GM23338 (cell line): ENCODE data around the gene GRHL3. TPM values are rescaled to one million over a fixed set of nuclear protein-coding genes. Genes with fewer than 3 reads are reported as not detected.
A peak's percentile ranks its signal among the peaks of the same experiment; 100 is the strongest.

Source experiments
- ATAC-seq: fragments of 200-7000 bp; cut with Tn5 transposase; 3 replicates; pipeline ENCODE4 v1.9.1; 2020
- DNase-seq: peaks from one replicate; pipeline ENCODE4 v3.0.0-alpha.2; 2015; ENCODE audit warnings: low spot score
- H2AFZ ChIP-seq: fragments of 200-600 bp; sonication (generic); 2 replicates; pipeline ENCODE4 v1.8.0; 2016; ENCODE audit warnings: antibody characterized with exemption, mild to moderate bottlenecking, moderate library complexity
- H3F3A ChIP-seq: fragments of 200-600 bp; sonication (generic); replicated peaks from 2 replicates; pipeline ENCODE4 v1.8.0; 2017; ENCODE audit warnings: antibody characterized with exemption, mixed run types, low read depth
- H3K27ac ChIP-seq: fragments of 200-600 bp; sonication (generic); 2 replicates; pipeline ENCODE4 v1.6.1; 2016; ENCODE audit warnings: low read depth
- H3K27me3 ChIP-seq: fragments of 200-600 bp; sonication (generic); 2 replicates; pipeline ENCODE4 v1.8.0; 2016; ENCODE audit warnings: mild to moderate bottlenecking, mixed run types, moderate library complexity; ENCODE audit not compliant: insufficient read depth
- H3K36me3 ChIP-seq: fragments of 200-600 bp; sonication (generic); 2 replicates; pipeline ENCODE4 v1.8.0; 2016; ENCODE audit warnings: mild to moderate bottlenecking; ENCODE audit not compliant: insufficient read depth
- H3K4me1 ChIP-seq: fragments of 200-600 bp; sonication (generic); 2 replicates; pipeline ENCODE4 v1.8.0; 2016; ENCODE audit warnings: mild to moderate bottlenecking, moderate library complexity; ENCODE audit not compliant: insufficient read depth
- H3K4me2 ChIP-seq: fragments of 200-600 bp; sonication (generic); 2 replicates; pipeline ENCODE4 v1.7.1; 2017; ENCODE audit warnings: mixed run types
- H3K4me3 ChIP-seq: fragments of 200-600 bp; sonication (generic); 2 replicates; pipeline ENCODE4 v1.6.1; 2016; ENCODE audit warnings: mixed run types
- H3K79me2 ChIP-seq: fragments of 200-600 bp; sonication (generic); replicated peaks from 2 replicates; pipeline ENCODE4 v1.8.0; 2017; ENCODE audit warnings: mild to moderate bottlenecking; ENCODE audit not compliant: insufficient read depth
- H3K9me2 ChIP-seq: fragments of 200-600 bp; sonication (generic); 2 replicates; pipeline ENCODE4 v1.8.0; 2017; ENCODE audit not compliant: insufficient read depth
- H4K20me1 ChIP-seq: fragments of 200-600 bp; sonication (generic); replicated peaks from 2 replicates; pipeline ENCODE4 v1.8.0; 2017; ENCODE audit warnings: mild to moderate bottlenecking; ENCODE audit not compliant: insufficient read depth
- H3K27ac Mint-ChIP-seq: 2 replicates; pipeline ENCODE4 v1.8.0; 2020; ENCODE audit warnings: inconsistent platforms, mild to moderate bottlenecking, moderate library complexity, mixed read lengths
- H3K27me3 Mint-ChIP-seq: 3 replicates; pipeline ENCODE4 v1.8.0; 2022; ENCODE audit warnings: low read depth, mild to moderate bottlenecking, moderate library complexity, mixed read lengths, inconsistent platforms; ENCODE audit not compliant: insufficient read depth, poor library complexity
- H3K36me3 Mint-ChIP-seq: 3 replicates; pipeline ENCODE4 v1.8.0; 2021; ENCODE audit warnings: low read depth, mild to moderate bottlenecking, inconsistent platforms, moderate library complexity, mixed read lengths
- H3K4me1 Mint-ChIP-seq: 3 replicates; pipeline ENCODE4 v1.8.0; 2020; ENCODE audit warnings: mild to moderate bottlenecking, inconsistent platforms, mixed read lengths
- H3K4me3 Mint-ChIP-seq: 3 replicates; pipeline ENCODE4 v1.8.0; 2021; ENCODE audit warnings: moderate library complexity, mild to moderate bottlenecking, inconsistent platforms, mixed read lengths
- H3K9me3 Mint-ChIP-seq: 3 replicates; pipeline ENCODE4 v1.8.0; 2020; ENCODE audit warnings: moderate library complexity, mild to moderate bottlenecking, inconsistent platforms, mixed read lengths
- CREB1 ChIP-seq: fragments of 250-450 bp; sonication (Bioruptor Pico); IDR thresholded peaks from 2 replicates; pipeline ENCODE4 v1.5.0; 2020; ENCODE audit warnings: low read depth, mild to moderate bottlenecking, moderate library complexity
- EZH2 ChIP-seq: fragments of 200-600 bp; sonication (generic); IDR thresholded peaks from one replicate; pipeline ENCODE4 v1.8.0; 2017; ENCODE audit warnings: antibody characterized with exemption, mild to moderate bottlenecking, low read depth; ENCODE audit not compliant: unreplicated experiment
- ZNF114 ChIP-seq: fragments of 250-450 bp; sonication (Bioruptor Pico); IDR thresholded peaks from 2 replicates; pipeline ENCODE4 v1.5.0; 2020; ENCODE audit warnings: mild to moderate bottlenecking, moderate library complexity
- polyA plus RNA-seq: library from polyadenylated mRNA; unstranded; fragments of >200 nt; fragmentation: Nextera tagmentation; extraction: Ambion mirVana; gene quantifications from 2 replicates; pipeline ENCODE4 v1.2.1, GENCODE V29; 2016
- total RNA-seq: library from RNA; depleted of rRNA; stranded (reverse); fragments of >200 nt; shearing (Covaris generic); gene quantifications from 2 replicates; pipeline ENCODE4 v1.2.3, GENCODE V29; 2014
- TF ChIP-seq, protein P1 (sequence below): fragments of 250-450 bp; sonication (Bioruptor Pico); IDR thresholded peaks from 2 replicates; pipeline ENCODE4 v1.5.0; 2020; ENCODE audit warnings: mild to moderate bottlenecking, moderate library complexity
- TF ChIP-seq, protein P2 (sequence below): IDR thresholded peaks from one replicate; pipeline ENCODE4 v1.6.1; 2018; ENCODE audit warnings: antibody characterized with exemption; ENCODE audit not compliant: unreplicated experiment

GRHL3 gene
- total and polyA plus RNA-seq, 2 experiments from 2014 or later = 0.78 to 1.1 TPM

DNA sequence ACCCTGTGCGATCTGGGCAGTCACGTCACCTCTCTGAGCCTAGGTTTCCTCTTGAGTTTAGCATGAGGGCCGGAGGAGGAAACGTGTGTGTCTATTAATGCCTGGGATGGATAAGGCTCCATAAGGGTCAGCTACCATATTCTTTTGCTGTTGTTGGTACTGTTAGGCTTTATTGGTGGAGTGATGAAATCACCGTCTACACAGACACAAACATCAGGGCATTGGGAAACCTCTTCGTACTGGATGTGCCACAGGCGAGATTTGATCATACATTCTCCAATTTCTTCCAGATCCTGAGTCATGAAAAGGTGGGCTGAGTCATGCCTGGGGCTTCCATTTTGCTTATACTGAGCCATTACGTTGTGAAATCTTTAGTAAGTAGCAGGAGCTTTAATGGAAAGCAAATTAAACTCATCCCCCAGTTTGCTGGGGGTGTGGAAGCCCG, 24.9 kb upstream of the GRHL3 start:
- Histone ChIP-seq H3K79me2 (no peaks in the 10 kb centered on the region), H3K36me3 (no peaks in the 10 kb centered on the region), H3F3A (no peaks in the 10 kb centered on the region), H2AFZ (peak overlapping the region; percentile 88), H3K27me3 (no peaks in the 10 kb centered on the region), H3K9me2 (0 out of 2 replicates have a peak, but pooled peaks cover 2% of the 10 kb centered on the region), H3K27ac (peak overlapping the region; percentile 47; the same call in 1 of the 2 replicates), H3K4me2 (peak overlapping the region; percentile 59; the same call in 1 of the 2 replicates), H4K20me1 (no peaks in the 10 kb centered on the region), H3K4me1 (peaks cover 23% of the 10 kb centered on the region), H3K4me3 (no peak overlapping the region)
- H3K27ac Mint-ChIP-seq = no peak overlapping the region; the same call in 1 of the 2 replicates
- H3K9me3 Mint-ChIP-seq = no peaks in the 10 kb centered on the region
- TF ChIP-seq CREB1 (CRISPR knock-in tag) (no peak), ZNF114 (CRISPR knock-in tag) (no peak), EZH2 (no peak)
- TF ChIP-seq, protein P1, sequence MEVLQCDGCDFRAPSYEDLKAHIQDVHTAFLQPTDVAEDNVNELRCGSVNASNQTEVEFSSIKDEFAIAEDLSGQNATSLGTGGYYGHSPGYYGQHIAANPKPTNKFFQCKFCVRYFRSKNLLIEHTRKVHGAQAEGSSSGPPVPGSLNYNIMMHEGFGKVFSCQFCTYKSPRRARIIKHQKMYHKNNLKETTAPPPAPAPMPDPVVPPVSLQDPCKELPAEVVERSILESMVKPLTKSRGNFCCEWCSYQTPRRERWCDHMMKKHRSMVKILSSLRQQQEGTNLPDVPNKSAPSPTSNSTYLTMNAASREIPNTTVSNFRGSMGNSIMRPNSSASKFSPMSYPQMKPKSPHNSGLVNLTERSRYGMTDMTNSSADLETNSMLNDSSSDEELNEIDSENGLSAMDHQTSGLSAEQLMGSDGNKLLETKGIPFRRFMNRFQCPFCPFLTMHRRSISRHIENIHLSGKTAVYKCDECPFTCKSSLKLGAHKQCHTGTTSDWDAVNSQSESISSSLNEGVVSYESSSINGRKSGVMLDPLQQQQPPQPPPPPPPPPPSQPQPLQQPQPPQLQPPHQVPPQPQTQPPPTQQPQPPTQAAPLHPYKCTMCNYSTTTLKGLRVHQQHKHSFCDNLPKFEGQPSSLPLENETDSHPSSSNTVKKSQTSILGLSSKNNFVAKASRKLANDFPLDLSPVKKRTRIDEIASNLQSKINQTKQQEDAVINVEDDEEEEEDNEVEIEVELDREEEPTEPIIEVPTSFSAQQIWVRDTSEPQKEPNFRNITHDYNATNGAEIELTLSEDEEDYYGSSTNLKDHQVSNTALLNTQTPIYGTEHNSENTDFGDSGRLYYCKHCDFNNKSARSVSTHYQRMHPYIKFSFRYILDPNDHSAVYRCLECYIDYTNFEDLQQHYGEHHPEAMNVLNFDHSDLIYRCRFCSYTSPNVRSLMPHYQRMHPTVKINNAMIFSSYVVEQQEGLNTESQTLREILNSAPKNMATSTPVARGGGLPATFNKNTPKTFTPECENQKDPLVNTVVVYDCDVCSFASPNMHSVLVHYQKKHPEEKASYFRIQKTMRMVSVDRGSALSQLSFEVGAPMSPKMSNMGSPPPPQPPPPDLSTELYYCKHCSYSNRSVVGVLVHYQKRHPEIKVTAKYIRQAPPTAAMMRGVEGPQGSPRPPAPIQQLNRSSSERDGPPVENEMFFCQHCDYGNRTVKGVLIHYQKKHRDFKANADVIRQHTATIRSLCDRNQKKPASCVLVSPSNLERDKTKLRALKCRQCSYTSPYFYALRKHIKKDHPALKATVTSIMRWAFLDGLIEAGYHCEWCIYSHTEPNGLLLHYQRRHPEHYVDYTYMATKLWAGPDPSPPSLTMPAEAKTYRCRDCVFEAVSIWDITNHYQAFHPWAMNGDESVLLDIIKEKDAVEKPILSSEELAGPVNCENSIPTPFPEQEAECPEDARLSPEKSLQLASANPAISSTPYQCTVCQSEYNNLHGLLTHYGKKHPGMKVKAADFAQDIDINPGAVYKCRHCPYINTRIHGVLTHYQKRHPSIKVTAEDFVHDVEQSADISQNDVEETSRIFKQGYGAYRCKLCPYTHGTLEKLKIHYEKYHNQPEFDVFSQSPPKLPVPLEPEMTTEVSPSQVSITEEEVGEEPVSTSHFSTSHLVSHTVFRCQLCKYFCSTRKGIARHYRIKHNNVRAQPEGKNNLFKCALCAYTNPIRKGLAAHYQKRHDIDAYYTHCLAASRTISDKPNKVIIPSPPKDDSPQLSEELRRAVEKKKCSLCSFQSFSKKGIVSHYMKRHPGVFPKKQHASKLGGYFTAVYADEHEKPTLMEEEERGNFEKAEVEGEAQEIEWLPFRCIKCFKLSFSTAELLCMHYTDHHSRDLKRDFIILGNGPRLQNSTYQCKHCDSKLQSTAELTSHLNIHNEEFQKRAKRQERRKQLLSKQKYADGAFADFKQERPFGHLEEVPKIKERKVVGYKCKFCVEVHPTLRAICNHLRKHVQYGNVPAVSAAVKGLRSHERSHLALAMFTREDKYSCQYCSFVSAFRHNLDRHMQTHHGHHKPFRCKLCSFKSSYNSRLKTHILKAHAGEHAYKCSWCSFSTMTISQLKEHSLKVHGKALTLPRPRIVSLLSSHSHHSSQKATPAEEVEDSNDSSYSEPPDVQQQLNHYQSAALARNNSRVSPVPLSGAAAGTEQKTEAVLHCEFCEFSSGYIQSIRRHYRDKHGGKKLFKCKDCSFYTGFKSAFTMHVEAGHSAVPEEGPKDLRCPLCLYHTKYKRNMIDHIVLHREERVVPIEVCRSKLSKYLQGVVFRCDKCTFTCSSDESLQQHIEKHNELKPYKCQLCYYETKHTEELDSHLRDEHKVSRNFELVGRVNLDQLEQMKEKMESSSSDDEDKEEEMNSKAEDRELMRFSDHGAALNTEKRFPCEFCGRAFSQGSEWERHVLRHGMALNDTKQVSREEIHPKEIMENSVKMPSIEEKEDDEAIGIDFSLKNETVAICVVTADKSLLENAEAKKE = no peak
- TF ChIP-seq, protein P2, sequence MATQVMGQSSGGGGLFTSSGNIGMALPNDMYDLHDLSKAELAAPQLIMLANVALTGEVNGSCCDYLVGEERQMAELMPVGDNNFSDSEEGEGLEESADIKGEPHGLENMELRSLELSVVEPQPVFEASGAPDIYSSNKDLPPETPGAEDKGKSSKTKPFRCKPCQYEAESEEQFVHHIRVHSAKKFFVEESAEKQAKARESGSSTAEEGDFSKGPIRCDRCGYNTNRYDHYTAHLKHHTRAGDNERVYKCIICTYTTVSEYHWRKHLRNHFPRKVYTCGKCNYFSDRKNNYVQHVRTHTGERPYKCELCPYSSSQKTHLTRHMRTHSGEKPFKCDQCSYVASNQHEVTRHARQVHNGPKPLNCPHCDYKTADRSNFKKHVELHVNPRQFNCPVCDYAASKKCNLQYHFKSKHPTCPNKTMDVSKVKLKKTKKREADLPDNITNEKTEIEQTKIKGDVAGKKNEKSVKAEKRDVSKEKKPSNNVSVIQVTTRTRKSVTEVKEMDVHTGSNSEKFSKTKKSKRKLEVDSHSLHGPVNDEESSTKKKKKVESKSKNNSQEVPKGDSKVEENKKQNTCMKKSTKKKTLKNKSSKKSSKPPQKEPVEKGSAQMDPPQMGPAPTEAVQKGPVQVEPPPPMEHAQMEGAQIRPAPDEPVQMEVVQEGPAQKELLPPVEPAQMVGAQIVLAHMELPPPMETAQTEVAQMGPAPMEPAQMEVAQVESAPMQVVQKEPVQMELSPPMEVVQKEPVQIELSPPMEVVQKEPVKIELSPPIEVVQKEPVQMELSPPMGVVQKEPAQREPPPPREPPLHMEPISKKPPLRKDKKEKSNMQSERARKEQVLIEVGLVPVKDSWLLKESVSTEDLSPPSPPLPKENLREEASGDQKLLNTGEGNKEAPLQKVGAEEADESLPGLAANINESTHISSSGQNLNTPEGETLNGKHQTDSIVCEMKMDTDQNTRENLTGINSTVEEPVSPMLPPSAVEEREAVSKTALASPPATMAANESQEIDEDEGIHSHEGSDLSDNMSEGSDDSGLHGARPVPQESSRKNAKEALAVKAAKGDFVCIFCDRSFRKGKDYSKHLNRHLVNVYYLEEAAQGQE = no peak
- H3K4me3 Mint-ChIP-seq = no peak overlapping the region
- peaks cover 4% of the 10 kb centered on the region for H3K27me3 Mint-ChIP-seq
- H3K4me1 Mint-ChIP-seq = peaks cover 27% of the 10 kb centered on the region
- ATAC-seq (no peak), DNase-seq (no peak)
- H3K36me3 Mint-ChIP-seq = no peaks in the 10 kb centered on the region
